OCI-LY3 (cell line): Measurements from ENCODE around the gene CDH4.

ENCODE experiments used
- H2AFZ ChIP-seq: fragments of 200-600, 300-600 bp; shearing (Covaris generic); 2 replicates; pipeline ENCODE4 v1.6.0; 2014; ENCODE audit warnings: antibody characterized with exemption, low read depth, low read length
- H3K27ac ChIP-seq: fragments of 200-600, 300-600 bp; sonication (generic); 2 replicates; pipeline ENCODE4 v1.5.1; 2014; ENCODE audit warnings: mild to moderate bottlenecking, low read length, moderate library complexity, mixed read lengths
- H3K27me3 ChIP-seq: fragments of 200-600, 300-600 bp; sonication (generic); 2 replicates; pipeline ENCODE4 v1.6.1; 2014; ENCODE audit warnings: low read depth, low read length, mixed read lengths
- H3K36me3 ChIP-seq: fragments of 200-600, 300-600 bp; sonication (generic); replicated peaks from 2 replicates; pipeline ENCODE3; 2014; ENCODE audit warnings: low read depth, low read length, mixed read lengths
- H3K4me1 ChIP-seq: fragments of 300-600, 200-600 bp; sonication (generic); 2 replicates; pipeline ENCODE4 v1.6.1; 2014; ENCODE audit warnings: low read length, mixed read lengths
- H3K4me2 ChIP-seq: fragments of 200-600, 300-600 bp; sonication (generic); 2 replicates; pipeline ENCODE4 v1.6.1; 2014; ENCODE audit warnings: low read length, mixed read lengths
- H3K4me3 ChIP-seq: fragments of 300-600, 200-600 bp; sonication (generic); 2 replicates; pipeline ENCODE4 v1.5.1; 2014; ENCODE audit warnings: antibody characterized with exemption, mild to moderate bottlenecking, low read length, moderate library complexity
- H3K79me2 ChIP-seq: fragments of 300-600, 200-600 bp; shearing (Covaris generic); 2 replicates; pipeline ENCODE4 v1.6.1; 2014; ENCODE audit warnings: mild to moderate bottlenecking, low read length, mixed read lengths
- H3K9ac ChIP-seq: fragments of 300-600, 200-600 bp; shearing (Covaris generic); 2 replicates; pipeline ENCODE4 v1.6.0; 2014; ENCODE audit warnings: mild to moderate bottlenecking, low read length, moderate library complexity
- H3K9me3 ChIP-seq: fragments of 200-600, 300-600 bp; shearing (Covaris generic); 2 replicates; pipeline ENCODE4 v1.6.1; 2014; ENCODE audit warnings: low read length, mixed read lengths; ENCODE audit not compliant: insufficient read depth
- H4K20me1 ChIP-seq: fragments of 200-600, 300-600 bp; sonication (generic); 2 replicates; pipeline ENCODE4 v1.6.1; 2016; ENCODE audit warnings: low read length, mixed read lengths; ENCODE audit not compliant: insufficient read depth
- EZH2phosphoT487 ChIP-seq: fragments of 200-600 bp; shearing (Covaris generic); IDR thresholded peaks from 2 replicates; pipeline ENCODE4 v1.6.1; 2018; ENCODE audit warnings: antibody characterized with exemption, mixed run types, low read depth
- TF ChIP-seq, protein P1 (sequence below): fragments of 200-600, 300-600 bp; sonication (generic); IDR thresholded peaks from 2 replicates; pipeline ENCODE4 v1.5.1; 2014; ENCODE audit warnings: antibody characterized with exemption, low read length, low read depth

Gene CDH4

GRCh38 chr20:61901392-61902220 is 649.5 kb downstream of the CDH4 start:
- Histone ChIP-seq H3K4me2 (no peak overlapping the region), H3K9me3 (no peaks in the 10 kb centered on the region), H3K27ac (no peak overlapping the region), H4K20me1 (no peaks in the 10 kb centered on the region), H3K4me3 (no peak overlapping the region), H3K4me1 (no peaks in the 10 kb centered on the region), H3K36me3 (no peaks in the 10 kb centered on the region), H3K27me3 (peaks cover 16% of the 10 kb centered on the region; the same call in 1 of the 2 replicates), H2AFZ (no peak overlapping the region), H3K9ac (no peak overlapping the region), H3K79me2 (no peaks in the 10 kb centered on the region)
- TF ChIP-seq, protein P1, sequence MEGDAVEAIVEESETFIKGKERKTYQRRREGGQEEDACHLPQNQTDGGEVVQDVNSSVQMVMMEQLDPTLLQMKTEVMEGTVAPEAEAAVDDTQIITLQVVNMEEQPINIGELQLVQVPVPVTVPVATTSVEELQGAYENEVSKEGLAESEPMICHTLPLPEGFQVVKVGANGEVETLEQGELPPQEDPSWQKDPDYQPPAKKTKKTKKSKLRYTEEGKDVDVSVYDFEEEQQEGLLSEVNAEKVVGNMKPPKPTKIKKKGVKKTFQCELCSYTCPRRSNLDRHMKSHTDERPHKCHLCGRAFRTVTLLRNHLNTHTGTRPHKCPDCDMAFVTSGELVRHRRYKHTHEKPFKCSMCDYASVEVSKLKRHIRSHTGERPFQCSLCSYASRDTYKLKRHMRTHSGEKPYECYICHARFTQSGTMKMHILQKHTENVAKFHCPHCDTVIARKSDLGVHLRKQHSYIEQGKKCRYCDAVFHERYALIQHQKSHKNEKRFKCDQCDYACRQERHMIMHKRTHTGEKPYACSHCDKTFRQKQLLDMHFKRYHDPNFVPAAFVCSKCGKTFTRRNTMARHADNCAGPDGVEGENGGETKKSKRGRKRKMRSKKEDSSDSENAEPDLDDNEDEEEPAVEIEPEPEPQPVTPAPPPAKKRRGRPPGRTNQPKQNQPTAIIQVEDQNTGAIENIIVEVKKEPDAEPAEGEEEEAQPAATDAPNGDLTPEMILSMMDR, result no peak
- TF ChIP-seq EZH2phosphoT487, result no peak

DNA sequence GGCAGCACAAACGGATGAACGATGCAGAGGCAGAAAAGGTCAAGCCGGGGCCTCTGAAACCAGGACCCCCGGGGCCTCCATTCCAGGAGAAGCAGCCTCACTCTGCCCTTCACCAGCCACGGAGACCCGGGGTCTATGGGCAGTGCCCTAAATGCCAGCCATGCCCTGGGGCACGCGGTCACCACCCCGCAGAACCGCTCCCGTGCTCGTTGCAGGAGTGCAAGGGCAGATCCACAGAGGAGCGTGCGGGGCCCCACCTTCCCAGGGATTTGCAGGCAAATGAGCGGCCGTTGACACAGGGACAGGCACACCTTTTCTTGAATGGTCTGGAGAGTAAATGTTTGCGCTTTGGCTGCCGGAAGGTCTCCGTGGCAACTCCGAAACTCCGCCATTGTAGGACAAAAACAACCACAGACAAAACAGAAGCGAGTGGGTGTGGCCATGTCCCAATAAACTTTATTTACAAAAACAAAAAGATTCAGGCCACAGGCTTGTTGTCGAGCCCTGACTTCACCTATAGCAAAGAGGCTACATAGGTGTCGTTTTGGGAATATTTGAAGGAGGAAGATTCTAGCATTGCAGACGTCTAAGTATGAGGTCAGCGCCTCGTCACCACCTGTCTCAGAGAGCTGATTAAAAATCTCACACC is 650.3 kb downstream of the CDH4 start:
- Histone ChIP-seq H3K9me3 (no peaks in the 10 kb centered on the region), H3K27ac (no peak overlapping the region), H2AFZ (no peak overlapping the region), H3K27me3 (peaks cover 16% of the 10 kb centered on the region; the same call in 1 of the 2 replicates), H3K36me3 (no peaks in the 10 kb centered on the region), H3K4me1 (no peaks in the 10 kb centered on the region), H3K4me2 (no peak overlapping the region), H3K9ac (no peak overlapping the region), H3K4me3 (no peak overlapping the region), H4K20me1 (no peaks in the 10 kb centered on the region), H3K79me2 (no peaks in the 10 kb centered on the region)
- TF ChIP-seq, protein P1, result no peak
- TF ChIP-seq EZH2phosphoT487, result no peak

DNA sequence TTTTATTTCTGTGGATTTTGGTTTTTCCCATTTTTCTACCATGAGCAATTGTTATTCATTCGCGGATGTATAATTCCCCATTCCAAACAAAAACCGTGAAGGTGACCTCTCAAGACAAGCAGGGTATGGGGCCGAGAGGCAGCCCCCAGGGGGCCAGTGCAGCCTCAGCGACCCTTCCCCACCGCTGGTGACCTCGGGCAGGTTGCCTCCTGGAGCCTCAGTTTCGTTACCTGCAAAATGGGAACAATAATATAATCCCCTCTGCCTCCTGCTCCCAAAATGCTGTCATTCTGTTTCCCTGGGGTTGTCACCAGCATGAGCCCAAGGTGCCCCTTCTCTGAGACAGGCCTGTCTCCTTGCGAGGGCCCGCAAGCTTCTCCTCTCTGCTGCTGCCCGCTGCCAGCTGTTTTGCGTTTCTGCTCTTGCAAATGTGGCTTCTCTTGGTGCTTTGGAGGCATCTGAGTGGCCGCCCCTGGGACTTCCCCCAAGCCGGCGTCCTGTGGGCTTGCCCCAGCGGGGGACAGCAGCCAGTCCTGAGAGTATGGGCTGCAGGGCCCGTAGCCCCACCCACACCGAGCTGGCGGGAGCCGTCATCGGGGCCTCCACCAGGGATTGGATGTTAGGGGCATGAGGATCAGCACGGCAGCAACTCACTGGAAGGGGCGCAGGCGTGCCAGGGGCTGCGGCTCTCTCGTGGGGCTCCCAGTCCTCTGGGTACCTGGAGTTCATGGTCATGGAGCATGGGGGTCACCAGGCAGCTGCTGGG is 651.7 kb downstream of the CDH4 start:
- Histone ChIP-seq H2AFZ (no peak overlapping the region), H4K20me1 (no peaks in the 10 kb centered on the region), H3K27ac (no peak overlapping the region), H3K4me1 (no peaks in the 10 kb centered on the region), H3K9ac (no peak overlapping the region), H3K79me2 (no peaks in the 10 kb centered on the region), H3K36me3 (no peaks in the 10 kb centered on the region), H3K9me3 (no peaks in the 10 kb centered on the region), H3K4me2 (no peak overlapping the region), H3K4me3 (no peak overlapping the region), H3K27me3 (peaks cover 19% of the 10 kb centered on the region; the same call in 1 of the 2 replicates)
- TF ChIP-seq, protein P1, result no peak
- TF ChIP-seq EZH2phosphoT487, result no peak

- no peak overlapping the region for H3K4me2 ChIP-seq
- H3K36me3 ChIP-seq, result no peaks in the 10 kb centered on the region
- H3K27ac ChIP-seq, result no peak overlapping the region
- no peaks in the 10 kb centered on the region for H4K20me1 ChIP-seq
- no peak overlapping the region for H3K4me3 ChIP-seq
- no peak overlapping the region for H2AFZ ChIP-seq
- no peaks in the 10 kb centered on the region for H3K9me3 ChIP-seq
- no peak for TF ChIP-seq EZH2phosphoT487
- TF ChIP-seq, protein P1, result no peak
- peaks cover 26% of the 10 kb centered on the region for H3K27me3 ChIP-seq
- H3K79me2 ChIP-seq, result no peaks in the 10 kb centered on the region
- no peaks in the 10 kb centered on the region for H3K4me1 ChIP-seq
- no peak overlapping the region for H3K9ac ChIP-seq
These were observed 652.4 kb downstream of the CDH4 start for GRCh38 chr20:61904456-61904855.
